Stimulated activated CD8-positive, alpha-beta memory T cell treated with anti-CD3 and anti-CD28 coated beads, Interleukin-15, amount 100 ng/mL, for 1 hour (primary cell): ENCODE results near the gene EVA1C.
A peak's percentile ranks its signal among the peaks of the same experiment; 100 is the strongest.
"Not testable (repeated sequence)": the region's sequence is repeated elsewhere in the genome, so short reads cannot be mapped to it uniquely, and the experiment has no call there.

Experiments used
- DNase-seq: peaks from one replicate; pipeline ENCODE4 v3.0.0-alpha.2; 2020; ENCODE audit warnings: low read depth

The EVA1C gene

DNA sequence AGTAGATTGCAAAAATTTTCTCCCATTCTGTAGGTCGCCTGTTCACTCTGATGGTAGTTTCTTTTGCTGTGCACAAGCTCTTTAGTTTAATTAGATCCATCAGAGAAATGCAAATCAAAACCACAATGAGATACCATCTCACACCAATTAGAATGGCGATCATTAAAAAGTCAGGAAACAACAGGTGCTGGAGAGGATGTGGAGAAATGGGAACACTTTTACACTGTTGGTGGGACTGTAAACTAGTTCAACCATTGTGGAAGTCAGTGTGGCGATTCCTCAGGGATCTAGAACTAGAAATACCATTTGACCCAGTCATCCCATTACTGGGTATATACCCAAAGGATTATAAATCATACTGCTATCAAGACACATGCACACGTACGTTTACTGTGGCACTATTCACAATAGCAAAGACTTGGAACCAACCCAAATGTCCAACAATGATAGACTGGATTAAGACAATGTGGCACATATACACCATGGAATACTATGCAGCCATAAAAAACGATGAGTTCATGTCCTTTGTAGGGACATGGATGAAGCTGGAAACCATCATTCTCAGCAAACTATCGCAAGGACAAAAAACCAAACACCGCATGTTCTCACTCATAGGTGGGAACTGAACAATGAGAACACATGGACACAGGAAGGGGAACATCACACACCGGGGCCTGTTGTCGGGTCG is 21.8 kb upstream of the EVA1C start:
- not testable (repeated sequence) for DNase-seq

DNA sequence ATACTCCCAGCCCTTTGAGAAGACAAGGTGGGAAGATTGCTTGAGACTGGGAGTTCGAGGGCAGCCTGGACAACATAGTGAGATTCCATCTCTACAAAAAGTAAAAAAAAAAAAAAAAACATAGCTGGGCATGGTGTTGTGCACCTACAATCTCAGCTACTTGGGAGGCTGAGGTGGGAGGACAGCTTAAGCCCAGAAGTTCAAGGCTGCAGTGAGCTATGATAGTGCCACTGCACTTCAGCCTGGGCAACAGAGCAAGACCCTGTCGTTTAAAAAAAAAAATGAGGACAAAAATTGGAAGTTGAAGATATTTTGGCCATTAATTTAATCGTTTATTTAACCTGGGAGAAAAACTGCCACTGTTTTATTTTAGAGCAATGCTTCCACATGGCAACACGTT is 20.8 kb upstream of the EVA1C start:
- no peak for DNase-seq

DNA sequence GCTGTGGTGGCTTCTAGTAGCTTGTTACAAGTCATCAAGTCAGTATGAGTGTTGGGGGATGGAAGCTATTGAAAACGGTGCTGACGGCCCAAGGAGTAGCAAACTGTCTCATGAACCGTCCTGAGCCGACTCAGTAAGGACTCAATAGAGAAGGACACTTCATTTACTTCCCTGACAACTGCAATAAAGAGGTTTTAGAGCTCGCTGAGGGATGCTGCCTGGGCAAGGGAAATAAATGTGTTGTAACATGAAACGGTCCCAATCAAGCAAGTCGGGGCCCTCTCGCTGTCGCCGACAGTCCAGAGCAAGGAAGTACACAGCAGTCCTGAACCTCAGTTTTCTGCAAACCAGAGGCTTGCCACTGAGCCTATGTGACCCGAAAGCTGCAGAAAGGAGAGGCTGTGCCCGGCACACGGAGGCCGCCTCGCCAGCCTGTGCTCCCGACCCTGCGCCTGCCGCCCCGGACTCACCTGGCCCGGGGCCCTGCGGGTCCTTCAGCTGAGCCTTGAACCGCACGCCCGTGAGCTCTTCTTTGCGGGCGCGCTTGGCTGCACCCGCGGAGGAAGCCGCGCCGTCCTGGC is 20.1 kb upstream of the EVA1C start:
- no peak for DNase-seq

GRCh38 chr21:32392880-32393676 is 19.4 kb upstream of the EVA1C start, which contains the start of gene URB1:
URB1 (minus strand) TSS chr21:32393012; CDS start chr21:32392910, 102 bp downstream.
- DNase-seq: peak; percentile 90

DNA sequence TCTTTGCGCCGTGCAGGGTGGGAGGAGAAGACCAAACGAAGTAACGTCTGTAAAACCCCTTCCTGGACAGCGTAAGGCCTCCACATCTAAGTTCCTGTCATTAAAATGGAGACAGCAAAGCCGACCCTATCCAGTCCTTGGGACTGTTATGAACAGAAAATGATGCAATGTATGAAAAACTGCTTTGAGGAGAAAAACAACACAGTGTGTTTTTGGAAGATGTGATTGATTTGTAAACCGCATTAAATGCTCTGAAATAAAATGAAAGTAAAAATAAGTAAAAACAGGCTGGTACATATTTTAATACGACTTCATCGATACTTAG is 18.9 kb upstream of the EVA1C start:
- DNase-seq: no peak

- no peak for DNase-seq
Observed at GRCh38 chr21:32403201-32403777, 9.2 kb upstream of the EVA1C start.

DNA sequence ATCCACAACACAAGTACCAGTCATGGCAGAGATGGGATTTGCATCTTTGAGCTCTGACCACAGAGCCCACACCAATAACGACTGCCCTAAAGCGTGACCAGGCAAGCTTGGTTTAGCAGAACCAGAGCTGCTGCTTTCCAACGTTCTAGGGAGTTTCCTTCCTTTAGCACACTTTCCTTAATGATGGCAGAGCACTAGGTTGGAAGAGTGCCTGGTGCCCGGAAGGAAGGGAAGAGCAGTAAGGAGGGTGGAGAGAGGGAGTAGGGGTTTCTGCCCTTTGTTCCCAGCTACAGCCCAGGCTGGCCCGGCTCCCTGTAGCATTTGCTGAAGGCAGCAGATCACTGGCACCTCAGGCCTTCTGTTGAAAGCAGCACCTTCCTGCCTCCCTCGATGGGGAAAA is 6.1 kb upstream of the EVA1C start:
- DNase-seq: no peak

- DNase-seq: no peak
Observed at GRCh38 chr21:32410291-32410690, 2.2 kb upstream of the EVA1C start.

DNA sequence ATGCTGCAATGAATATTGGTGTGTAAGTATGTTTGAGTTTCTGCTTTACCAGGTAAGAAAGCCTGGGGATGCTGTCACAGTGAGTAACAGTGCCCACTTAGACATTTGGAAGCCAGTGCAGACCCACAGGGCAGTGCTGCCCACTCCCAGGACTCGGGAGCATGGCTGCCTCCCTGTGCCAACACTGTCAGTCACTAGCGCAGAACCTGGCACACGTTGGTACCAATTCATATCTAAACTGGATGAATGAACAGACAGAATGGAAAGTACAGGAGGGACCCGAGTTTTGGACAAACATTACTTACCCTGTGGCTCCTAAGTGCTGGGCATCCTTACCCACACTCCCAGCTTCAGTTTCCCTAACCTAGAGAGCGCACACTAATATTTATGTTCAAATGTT is 1.6 kb upstream of the EVA1C start:
- no peak for DNase-seq

DNA sequence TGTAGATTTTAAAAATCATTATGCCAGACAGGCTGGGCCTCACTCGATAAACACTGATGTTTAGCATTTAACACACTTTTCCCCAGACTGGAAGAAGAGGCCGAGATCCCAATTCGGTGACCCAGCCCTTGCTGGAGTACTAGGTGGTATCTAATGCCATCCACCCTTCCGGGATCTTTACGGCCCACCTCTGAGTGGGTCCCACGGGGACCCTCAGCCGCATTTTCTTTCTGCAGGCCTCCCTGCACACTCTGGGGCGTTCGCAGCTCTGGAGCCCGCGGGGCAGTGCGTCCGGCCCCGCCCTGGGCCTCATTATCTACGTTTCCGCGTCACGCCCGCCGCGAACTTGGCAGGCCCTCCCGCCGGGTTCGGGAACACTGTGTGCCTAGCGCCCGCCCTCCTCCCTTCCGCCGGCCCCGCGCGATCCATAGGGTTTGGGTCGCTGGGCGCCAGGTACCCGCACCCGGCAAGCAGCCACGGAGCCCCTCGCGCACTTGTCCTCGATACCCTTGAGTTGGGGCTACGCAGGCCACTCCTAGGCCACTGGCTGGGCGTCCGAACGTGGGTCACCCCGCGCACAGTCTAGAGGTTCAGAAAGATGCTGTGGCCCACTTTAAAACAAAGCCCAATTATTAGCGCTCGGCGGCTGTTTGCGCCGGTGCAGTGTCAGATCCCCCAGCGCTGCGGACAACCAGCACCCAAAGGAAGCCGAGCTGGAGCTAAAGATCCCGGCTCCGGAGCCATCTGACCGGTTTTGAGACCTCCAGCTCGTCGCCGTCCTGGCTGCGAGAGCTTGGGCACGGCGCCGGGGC is 950 bp upstream of the EVA1C start:
- DNase-seq: no peak

DNA sequence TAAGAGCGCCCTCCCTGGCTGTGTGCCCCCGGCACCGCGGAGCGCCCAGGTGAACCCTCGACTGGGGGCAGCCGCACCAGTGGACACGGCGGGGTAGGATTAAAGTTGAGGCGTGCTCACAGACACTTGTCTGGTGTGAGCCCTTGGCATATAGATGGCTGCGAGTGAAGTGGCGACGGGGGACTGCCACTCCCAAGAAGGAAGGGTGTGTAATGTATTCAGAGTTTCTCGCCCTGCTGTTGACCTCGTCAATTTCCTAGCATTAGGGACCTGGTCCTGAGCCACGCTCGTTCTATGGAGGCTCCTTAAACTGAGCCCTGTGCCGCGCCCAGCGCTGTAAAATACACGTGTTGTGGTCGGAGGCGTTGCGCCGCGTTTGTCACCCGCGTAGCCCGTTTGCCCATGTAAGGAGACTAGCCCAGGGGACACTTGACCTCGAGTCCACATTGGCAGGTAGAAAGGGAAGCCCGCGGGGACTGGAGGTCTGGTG is 554 bp downstream of the EVA1C start:
- DNase-seq: no peak

DNA sequence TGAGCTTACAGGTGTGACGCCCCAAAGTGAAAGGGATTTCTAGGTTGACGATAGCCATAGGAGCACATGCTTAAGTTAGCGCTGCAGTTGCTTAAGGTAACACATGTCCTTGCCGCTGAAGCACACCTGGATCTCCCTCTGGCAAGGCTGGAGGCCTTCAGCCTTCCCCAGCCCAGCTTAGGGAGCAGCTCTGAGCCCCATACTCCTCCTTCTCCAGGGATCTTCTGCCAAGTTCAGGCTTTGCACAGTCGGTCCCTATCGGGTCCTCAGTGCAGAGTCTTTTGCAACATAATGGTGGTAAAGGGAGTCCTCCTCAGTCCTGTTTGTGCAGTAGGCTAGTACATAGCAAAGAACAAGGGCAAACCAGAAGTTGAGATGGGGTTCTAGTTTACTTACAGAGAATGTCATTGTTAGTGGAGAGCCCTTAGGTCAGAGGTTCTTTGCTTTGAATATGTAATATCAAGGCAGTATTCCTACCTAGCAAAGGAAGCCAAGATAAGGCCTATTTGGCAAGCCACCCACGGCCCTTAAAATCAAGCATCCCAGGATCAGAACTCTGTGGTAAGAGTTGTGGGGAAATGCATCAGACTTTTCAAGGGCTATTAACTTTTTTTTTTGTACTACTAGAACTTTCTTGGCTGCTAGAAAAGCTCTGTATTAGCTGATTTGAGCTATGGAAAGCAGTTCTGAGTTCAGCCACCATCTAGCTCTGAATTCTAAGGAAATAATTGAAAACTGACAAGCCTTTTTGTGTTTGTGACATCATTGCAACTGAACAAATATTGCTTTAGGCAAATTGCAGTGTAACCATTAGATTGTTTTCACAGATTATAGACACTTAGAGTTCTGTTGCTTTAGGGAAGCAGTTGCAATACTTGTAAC is 1.4 kb downstream of the EVA1C start:
- no peak for DNase-seq

DNA sequence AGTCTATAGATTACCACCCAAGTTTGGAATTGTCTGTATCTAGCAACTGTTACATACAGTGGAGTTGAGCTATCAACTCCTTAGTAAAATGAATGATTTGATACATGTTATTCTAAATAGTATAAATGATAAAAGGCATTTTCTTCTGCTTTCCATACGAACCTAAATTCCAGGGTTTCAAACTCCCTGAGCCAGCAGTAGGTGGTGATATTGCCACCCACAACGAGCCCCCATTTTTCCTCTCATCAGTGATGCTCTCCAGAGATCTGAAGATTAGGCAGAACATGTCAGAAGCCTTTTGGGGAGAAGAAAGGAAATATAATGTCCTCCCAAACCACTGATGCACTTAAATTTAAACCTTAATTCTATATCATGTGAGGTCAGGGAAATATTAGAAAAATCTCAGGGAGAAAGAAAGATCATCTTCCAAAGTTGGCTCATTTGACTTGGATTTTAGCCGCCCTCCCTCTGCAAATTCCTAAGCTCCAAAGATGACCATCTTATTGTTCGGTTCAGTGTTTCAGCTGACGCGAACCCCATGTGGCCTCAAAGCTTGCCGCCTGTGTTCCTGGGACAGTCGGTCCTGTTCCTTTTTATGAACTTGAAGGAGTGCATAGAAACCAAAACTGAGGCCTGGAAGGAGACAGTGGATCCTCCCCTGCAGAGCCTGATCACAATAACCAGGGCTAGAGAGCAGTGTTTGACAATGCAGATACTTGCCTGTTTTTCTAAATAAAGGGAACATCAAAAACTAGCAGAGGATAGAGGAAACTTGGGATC is 2.3 kb downstream of the EVA1C start:
- DNase-seq: no peak

DNA sequence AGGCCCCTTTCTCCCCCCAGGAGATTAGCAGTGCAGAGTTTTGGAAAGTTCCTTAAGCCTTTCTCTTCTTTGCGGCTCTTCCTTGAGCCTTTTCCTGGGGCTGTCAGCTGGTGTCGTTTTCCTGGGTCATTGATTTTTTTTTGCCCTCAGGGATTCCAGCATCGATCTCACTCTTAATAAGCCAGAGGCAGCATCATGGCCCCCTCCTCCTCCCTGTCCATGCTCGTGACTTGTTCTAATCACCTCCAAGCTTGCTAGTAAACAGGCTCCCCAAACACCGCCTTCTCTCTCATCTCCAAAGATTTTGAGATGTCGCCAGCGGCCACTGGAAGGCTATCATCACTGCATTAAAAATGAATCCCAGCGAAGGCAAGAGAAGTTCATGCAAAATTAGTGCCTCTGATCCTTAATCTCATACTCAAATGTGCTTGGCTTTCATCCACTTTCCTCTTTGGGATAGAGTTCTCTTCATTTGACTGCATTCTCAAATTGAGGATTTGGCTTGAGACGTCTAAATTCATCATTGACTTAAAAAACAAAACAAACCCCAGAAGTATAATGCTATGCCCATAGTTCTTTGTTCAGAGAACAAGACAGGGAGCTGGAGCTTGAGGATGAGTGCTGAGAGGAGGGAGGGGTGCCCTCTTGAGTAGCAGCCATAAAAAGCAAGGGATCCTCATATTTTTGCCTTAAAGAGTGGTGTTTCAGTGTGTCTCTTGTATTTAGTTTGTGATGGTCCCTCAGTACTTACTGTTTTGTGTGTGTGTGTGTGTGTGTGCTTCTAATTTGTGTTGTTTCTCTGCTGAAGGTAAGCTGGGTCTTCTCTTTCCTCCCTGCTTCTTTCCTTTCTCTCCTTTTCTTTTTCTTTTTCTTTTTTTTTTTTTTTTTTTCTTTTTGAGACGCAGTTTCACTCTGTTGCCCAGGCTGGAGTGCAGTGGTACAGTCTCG is 3.2 kb downstream of the EVA1C start:
- DNase-seq: no peak

DNA sequence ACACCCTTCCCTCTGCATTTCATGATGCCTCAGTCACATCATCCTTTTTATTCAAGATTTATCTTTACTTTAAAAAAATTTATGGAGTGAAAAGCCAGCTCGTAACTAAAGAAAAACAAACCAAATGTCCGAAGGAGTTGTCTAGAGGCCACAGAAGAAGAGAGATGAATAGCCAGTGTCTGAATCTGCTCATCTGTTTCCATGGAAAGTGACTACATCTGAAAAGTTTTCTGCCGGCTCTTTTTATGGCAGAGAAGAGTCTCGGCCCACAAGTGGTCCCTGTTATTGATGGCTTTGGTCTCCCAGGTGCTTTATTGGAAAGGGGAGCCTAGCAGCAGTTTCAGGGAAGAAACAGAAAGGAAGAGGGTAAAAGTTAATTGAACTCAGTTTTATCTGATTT is 5.6 kb downstream of the EVA1C start:
- no peak for DNase-seq

DNA sequence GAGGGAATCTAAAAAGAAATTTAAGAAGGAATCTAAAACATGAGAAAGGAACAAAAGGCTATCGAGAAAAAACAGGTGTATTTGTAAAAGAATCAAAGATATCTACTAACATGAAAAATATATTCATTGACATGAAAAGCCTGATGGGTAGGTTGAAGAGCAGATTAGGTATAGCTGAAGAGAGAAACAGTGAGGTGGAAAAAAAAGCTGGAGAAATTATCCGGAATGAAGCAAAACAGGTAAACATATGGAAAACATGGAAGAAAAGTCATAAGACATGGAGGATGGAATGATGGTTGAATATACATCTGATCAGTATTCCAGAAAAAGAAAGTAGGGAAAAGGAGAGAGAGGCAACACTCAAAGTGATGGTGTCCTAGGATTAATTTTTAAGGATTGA is 9.6 kb downstream of the EVA1C start:
- DNase-seq: no peak

GRCh38 chr21:32423320-32424190 is 11.0 kb downstream of the EVA1C start:
- no peak for DNase-seq

GRCh38 chr21:32424191-32424535 is 11.7 kb downstream of the EVA1C start:
- no peak for DNase-seq
